Umbilical cord (tissue), 2 donors: ENCODE measurements around the gene GRIK2. TPM values are rescaled to one million over a fixed set of nuclear protein-coding genes. Genes with fewer than 3 reads are reported as not detected.
A peak's percentile ranks its signal among the peaks of the same experiment; 100 is the strongest.
"Not testable (repeated sequence)": the region's sequence is repeated elsewhere in the genome, so short reads cannot be mapped to it uniquely, and the experiment has no call there.

ENCODE experiments used
- DNase-seq: peaks from one replicate; pipeline ENCODE4 v3.0.0-alpha.2; 2015; ENCODE audit warnings: low spot score
- total RNA-seq: library from RNA; depleted of rRNA; stranded (reverse); fragments of >200 nt; gene quantifications from one replicate; pipeline ENCODE4 v1.2.3, GENCODE V29; 2014; ENCODE audit warnings: low replicate concordance; ENCODE audit not compliant: insufficient read depth

Gene GRIK2
- total RNA-seq, 1 donor from 2014 or later = 38.5 TPM

DNA sequence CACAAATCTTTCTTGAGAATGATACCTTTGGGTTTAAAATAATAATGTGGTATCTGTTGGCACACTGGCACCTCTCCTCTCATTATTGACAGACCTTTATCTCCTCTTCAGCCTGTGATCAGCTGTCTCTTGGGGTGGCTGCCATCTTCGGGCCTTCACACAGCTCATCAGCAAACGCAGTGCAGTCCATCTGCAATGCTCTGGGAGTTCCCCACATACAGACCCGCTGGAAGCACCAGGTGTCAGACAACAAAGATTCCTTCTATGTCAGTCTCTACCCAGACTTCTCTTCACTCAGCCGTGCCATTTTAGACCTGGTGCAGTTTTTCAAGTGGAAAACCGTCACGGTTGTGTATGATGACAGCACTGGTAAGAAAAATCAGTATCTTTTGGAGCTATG is 232.8 kb downstream of the GRIK2 start:
- DNase-seq = no peak

- no peak for DNase-seq
Measured at GRCh38 chr6:101630941-101631340, 237.4 kb downstream of the GRIK2 start.

GRCh38 chr6:101633081-101633480 is 239.6 kb downstream of the GRIK2 start:
- DNase-seq = no peak

DNA sequence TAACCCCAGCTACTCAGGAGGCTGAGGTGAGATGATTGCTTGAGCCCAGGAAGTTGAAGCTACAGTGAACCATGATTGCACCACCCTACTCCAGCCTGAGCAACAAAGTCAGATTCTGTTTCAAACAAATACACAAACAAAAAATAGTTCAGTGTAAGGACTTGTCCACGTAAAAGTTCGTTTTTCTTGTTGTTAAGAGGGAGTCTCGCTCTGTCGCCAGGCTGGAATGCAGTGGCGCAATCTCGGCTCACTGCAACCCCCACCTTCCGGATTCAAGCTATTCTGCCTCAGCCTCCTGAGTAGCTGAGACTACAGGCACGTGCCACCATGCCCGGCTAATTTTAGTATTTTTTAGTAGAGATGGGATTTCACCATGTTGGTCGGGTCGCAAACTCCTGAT is 245.4 kb downstream of the GRIK2 start:
- not testable (repeated sequence) for DNase-seq

- DNase-seq = peak; percentile 3
Measured at GRCh38 chr6:101640131-101640530, 246.6 kb downstream of the GRIK2 start.

- DNase-seq = no peak
Measured at GRCh38 chr6:101645770-101646169, 252.3 kb downstream of the GRIK2 start.

DNA sequence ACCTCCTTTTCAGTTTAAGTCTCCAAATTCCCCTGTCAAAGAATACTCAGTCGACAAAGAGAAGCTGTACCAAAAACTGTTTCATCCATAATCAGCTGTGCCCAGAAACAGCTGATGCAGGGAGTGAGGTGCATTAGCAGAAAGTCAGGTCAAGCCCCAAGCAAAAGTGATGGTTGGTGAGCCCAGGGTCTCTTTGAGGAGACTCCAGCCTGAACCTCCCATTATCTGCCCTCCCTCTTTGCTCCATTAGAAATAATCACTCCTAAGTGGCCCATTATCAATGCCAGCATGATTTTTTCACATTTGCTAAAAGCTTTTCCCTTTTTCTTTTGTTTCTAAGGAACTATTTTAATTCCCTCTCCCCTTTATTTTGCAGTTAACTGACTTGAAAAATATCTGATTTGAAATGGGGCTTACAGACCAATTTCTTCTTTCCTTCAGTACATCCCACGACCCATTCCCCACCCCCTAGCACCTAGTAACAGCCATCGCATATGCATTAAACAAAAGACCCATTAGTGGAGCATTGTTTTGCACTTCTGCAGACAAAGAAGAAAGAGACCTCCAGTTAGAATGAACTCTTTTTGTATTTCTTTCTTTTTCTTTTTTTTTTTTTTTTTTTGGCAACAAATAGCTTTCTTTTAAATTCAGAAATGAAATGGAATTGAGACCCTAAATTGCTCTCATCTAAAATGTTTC is 257.0 kb downstream of the GRIK2 start:
- DNase-seq = no peak

GRCh38 chr6:101652079-101652478 is 258.6 kb downstream of the GRIK2 start:
- no peak for DNase-seq

- no peak for DNase-seq
Measured at GRCh38 chr6:101655109-101655508, 261.6 kb downstream of the GRIK2 start.

- DNase-seq = no peak
Measured at GRCh38 chr6:101662111-101662897, 268.8 kb downstream of the GRIK2 start.

GRCh38 chr6:101663100-101663499 is 269.6 kb downstream of the GRIK2 start:
- DNase-seq = no peak

DNA sequence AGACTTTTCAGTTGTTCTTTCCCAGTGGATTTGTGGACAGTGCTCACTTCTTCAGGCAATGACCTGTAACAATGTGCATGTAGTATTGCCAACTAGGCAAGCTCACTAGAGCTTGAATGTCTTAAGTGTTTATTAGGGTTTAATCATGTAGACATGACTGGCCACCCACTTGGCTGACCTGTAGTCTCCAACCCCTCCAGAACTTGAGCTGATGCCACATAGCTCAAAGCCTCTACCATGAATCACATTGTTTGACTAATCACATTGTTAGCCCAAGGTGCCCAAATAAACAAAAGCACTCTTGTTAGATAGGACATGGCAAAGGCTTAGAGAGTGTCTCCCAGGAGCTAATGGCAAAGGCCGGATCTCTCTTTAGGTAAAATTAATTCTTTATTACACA is 272.7 kb downstream of the GRIK2 start:
- no peak for DNase-seq

DNA sequence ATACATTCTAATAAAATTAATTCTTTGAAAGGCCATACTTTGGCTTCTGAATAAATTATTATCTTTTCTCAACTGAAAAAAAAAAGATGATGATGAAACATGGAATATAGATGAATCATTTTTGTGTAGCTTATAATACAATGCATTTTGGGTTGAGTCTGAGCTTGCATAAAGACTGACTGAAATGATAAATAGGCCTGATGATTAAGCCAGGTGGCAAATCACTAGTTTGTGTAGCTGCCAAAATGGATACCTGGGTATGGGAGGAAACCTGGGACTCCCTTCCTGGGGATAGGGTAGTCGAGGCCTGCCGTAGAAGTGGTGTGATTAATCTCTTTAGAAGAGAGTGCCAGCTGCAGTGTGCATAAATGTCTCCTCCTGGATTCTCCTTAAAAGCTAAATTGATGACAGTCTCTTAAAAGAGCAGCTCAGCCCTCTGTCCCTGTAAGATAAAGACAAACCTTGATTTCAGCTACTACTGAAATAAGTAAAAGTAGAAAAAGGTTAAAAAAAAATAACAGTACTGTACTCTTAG is 275.1 kb downstream of the GRIK2 start:
- DNase-seq = no peak

GRCh38 chr6:101676187-101676586 is 282.7 kb downstream of the GRIK2 start:
- DNase-seq = no peak

DNA sequence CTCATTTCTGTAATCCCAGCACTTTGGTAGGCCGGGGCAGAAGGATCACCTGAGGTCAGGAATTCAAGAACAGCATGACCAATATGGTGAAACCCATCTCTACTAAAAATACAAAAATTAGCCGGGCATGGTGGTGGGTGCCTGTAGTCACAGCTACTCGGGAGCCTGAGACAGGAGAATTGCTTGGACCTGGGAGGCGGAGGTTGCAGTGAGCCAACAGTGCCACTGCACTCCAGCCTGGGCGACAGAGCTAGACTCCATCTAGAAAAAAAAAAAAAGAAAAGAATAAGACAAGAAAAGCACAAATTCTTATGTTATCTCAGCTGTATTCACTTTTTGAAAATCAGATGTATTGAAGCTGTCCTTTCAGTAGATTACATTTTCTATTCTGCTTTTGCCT is 289.4 kb downstream of the GRIK2 start:
- no peak for DNase-seq

- DNase-seq = no peak
Measured at GRCh38 chr6:101683884-101684283, 290.4 kb downstream of the GRIK2 start.

GRCh38 chr6:101686653-101687052 is 293.1 kb downstream of the GRIK2 start:
- DNase-seq = no peak

DNA sequence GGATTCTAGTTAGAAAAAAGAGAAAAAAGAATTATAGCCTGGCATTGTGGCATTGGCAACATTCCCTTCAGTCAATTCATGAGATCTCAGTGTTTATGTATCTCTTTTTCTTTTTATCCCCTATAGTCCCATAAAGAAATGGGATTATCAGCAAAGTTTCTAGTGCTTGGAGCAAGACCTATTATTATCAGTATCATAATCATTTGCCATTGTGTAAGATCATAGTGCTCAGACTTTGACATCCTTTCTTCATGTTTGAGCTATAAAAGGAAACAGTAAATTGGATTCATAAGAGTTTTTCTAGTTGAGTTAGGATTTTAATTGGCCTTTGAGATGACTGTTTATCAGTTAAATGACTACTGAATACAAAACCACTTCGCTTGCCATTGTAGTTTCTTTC is 295.6 kb downstream of the GRIK2 start:
- DNase-seq = no peak

DNA sequence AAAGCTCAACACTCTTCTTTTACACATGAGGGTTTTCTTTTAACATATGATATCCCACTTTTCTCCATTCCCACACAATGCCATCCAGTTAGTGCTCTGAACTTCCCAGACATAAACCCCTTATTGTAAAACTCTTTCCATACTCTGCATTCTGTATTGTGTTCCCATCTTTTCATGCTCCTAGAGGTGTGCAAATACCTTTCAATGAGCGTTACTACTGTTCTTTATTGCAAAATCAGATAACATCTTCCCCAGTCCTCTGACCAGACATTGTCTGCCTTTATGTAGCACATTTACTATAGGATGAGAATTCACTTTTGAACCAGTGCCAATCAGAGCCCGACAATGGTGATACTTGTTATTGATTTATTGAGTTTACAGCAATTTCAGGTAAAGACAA is 296.2 kb downstream of the GRIK2 start:
- no peak for DNase-seq

DNA sequence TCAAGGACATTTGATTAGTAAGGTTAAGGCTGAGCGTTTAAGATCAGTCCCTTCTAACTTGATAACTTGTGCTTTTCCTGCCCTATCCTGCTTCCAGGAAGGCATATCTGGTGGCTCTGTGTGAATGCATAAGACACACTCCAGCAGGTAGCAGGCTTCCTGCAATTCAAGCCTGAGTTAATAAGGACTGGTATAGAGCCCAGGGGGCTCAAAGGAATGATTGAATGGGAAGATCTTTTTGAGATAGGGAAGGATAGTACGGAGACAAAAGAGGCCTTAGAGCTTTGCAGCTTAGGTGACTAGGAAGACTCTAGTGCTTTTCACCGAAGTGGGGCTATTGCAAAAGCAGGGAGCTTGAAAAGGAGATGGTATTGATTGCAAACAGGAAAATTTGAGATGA is 307.1 kb downstream of the GRIK2 start:
- no peak for DNase-seq

DNA sequence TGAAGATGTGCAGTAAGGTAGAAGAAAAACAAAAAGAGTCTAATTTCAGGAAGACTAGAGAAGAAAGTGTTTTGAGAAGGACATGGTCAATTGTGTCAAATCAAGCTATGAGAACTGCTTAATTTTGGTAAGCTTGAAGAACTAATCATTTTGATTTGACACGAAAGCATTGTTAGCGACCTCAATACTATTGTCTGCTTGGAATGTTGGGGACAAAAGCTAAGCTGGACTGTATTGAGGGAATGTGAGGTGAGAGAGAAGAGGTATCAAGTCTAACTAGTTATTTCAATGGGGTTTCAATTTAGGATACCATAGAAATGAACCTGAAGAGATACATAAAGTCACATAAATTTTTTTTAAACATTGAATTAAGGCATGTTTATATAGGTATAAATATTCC is 309.8 kb downstream of the GRIK2 start:
- DNase-seq = no peak

- peak; percentile 2 for DNase-seq
Measured at GRCh38 chr6:101705866-101706265, 312.4 kb downstream of the GRIK2 start.

GRCh38 chr6:101706576-101706975 is 313.1 kb downstream of the GRIK2 start:
- no peak for DNase-seq
